ENCODE results near the gene EEF2. TPM values are rescaled to one million over a fixed set of nuclear protein-coding genes. Genes with fewer than 3 reads are reported as not detected.

The EEF2 gene
- total RNA-seq, 2 donors from 2014 or later: 1,913 to 2,886 TPM

DNA sequence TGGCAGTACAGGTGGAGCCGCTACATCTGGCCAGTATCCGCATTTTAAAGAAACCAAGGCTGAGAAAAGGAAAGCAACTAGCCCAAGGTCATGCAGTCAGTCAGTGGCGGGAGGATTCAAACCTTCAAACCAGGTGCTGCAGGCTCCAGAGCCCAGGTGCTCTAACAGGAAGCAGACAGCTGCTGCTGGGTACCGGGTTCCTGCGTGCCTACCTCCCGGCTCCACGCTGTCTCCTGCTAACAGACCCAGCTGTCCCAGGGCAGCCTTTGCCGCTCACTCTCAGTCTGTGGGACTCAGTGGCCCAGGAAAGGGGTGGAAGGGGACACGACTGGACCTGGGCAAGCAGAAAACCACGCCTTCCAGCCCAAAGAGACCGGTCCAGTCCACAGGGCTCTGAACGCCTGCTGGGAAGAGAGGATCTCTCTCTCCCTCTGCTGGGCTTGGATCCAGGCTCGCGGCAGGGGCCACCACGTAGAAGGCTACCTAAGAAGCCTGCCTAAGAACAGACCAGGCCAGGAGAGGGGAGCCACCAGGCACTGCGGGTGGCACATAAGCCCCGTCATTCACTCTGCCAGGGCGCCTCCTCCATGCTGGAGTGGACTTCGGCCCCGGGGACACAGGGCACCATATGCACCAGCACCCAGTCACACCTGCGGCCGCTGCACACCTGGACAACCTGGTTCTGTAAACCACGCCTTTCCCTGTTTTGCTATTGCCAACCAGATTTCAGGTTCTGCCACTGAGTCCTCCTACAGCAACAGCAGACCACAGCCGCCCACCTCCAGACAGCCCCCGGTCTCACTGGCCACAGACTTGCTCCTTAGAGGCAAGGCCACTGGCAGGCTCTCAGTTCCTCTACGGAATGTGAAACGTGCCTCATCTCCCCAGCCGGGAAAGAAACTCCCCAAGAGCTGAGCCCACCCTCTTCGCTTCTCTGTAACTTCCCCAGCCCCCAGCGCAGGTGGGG lies 18.9 kb downstream of the EEF2 start:
- Mint-ChIP-seq H3K4me3 (no peak overlapping the region), H3K27me3 (ENCODE audit: insufficient read depth) (no peaks in the 10 kb centered on the region), H3K9me3 (no peaks in the 10 kb centered on the region), H3K36me3 (ENCODE audit: low read depth) (peaks cover 62% of the 10 kb centered on the region), H3K27ac (peak overlapping the region; percentile 88), H3K4me1 (peaks cover 26% of the 10 kb centered on the region)
- DNase-seq: no peak
- H3K9me3 ChIP-seq (ENCODE audit: control insufficient read depth, low read length): no peaks in the 10 kb centered on the region
- TF ChIP-seq, protein P1, sequence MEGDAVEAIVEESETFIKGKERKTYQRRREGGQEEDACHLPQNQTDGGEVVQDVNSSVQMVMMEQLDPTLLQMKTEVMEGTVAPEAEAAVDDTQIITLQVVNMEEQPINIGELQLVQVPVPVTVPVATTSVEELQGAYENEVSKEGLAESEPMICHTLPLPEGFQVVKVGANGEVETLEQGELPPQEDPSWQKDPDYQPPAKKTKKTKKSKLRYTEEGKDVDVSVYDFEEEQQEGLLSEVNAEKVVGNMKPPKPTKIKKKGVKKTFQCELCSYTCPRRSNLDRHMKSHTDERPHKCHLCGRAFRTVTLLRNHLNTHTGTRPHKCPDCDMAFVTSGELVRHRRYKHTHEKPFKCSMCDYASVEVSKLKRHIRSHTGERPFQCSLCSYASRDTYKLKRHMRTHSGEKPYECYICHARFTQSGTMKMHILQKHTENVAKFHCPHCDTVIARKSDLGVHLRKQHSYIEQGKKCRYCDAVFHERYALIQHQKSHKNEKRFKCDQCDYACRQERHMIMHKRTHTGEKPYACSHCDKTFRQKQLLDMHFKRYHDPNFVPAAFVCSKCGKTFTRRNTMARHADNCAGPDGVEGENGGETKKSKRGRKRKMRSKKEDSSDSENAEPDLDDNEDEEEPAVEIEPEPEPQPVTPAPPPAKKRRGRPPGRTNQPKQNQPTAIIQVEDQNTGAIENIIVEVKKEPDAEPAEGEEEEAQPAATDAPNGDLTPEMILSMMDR (conservative IDR thresholded peaks at IDR 0.05): no peak
- H3K27me3 ChIP-seq (ENCODE audit: control insufficient read depth, insufficient read depth, low read length, poor library complexity, severe bottlenecking): no peaks in the 10 kb centered on the region
- H3K4me1 ChIP-seq (ENCODE audit: control insufficient read depth, insufficient read depth, low read length): no peaks in the 10 kb centered on the region
- H3K27ac ChIP-seq (ENCODE audit: low read depth, low read length): no peak overlapping the region
- no peak overlapping the region for H3K4me3 ChIP-seq (ENCODE audit: low read length)
- H3K36me3 ChIP-seq (ENCODE audit: control insufficient read depth, insufficient read depth, low read length): peaks cover 64% of the 10 kb centered on the region
- 84 to 88% methylated on average over 22 to 30 of the region's 30 CpGs for WGBS, 2 experiments (ENCODE audit: insufficient coverage in 1 of 2, insufficient read length in 1 of 2)
- H3K9ac ChIP-seq (ENCODE audit: extremely low read depth, low read length, poor library complexity, severe bottlenecking): no peak overlapping the region

DNA sequence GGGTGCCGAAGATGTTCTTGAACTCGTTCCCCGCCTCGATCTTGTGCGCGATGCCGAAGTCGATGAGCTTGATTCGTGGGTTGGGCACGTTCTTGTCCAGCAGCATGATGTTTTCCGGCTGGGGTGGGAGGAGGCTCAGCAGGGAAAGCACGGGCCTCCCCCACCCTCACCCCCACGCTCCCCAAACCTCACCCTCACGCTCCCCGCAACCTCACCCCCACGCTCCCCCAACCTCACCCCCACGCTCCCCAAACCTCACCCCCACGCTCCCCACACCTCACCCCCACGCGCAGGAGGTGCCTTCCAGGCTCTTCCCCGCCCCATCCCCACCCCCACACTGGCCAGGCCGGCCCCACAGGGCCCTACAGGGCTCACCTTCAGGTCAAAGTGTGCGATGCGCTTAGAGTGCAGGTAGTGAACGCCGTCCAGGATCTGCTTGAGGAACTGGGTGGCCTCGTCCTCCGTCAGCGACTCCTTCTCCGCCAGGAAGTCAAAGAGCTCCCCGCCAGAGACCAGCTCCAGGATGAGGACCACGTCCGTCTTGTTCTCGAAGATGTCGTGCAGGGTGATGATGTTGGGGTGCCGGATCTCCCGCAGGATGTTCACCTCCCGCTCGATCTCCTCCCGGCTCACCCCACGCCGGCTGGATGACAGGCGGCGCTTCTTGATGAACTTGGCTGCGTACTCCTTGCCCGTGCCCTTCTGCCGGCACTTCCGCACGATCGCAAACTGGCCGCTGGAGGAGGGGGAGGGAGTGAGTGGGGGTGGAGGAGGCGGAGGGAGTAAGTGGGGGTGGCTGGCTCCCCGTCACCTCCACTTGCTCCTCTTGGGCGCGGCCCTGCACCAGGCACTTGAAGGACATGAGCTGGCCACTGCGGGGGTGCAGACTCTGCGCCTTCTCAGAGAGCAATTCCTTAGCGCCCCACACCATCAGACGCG lies 20.7 kb downstream of the EEF2 start:
- WGBS, 2 experiments (ENCODE audit: insufficient coverage in 1 of 2, insufficient read length in 1 of 2): 96 to 100% methylated on average over 22 to 54 of the region's 60 CpGs
- peaks cover 70% of the 10 kb centered on the region for H3K36me3 Mint-ChIP-seq (ENCODE audit: low read depth)
- H3K27me3 Mint-ChIP-seq (ENCODE audit: insufficient read depth): no peaks in the 10 kb centered on the region
- Histone ChIP-seq H3K4me1 (ENCODE audit: control insufficient read depth, insufficient read depth, low read length) (no peaks in the 10 kb centered on the region), H3K27ac (ENCODE audit: low read depth, low read length) (no peak overlapping the region), H3K9me3 (ENCODE audit: control insufficient read depth, low read length) (no peaks in the 10 kb centered on the region), H3K4me3 (ENCODE audit: low read length) (no peak overlapping the region), H3K27me3 (ENCODE audit: control insufficient read depth, insufficient read depth, low read length, poor library complexity, severe bottlenecking) (no peaks in the 10 kb centered on the region), H3K36me3 (ENCODE audit: control insufficient read depth, insufficient read depth, low read length) (peaks cover 72% of the 10 kb centered on the region), H3K9ac (ENCODE audit: extremely low read depth, low read length, poor library complexity, severe bottlenecking) (no peak overlapping the region)
- TF ChIP-seq, protein P1 (conservative IDR thresholded peaks at IDR 0.05): no peak
- H3K4me3 Mint-ChIP-seq: no peak overlapping the region
- DNase-seq: peak; percentile 53
- no peaks in the 10 kb centered on the region for H3K9me3 Mint-ChIP-seq
- peak overlapping the region; percentile 61 for H3K27ac Mint-ChIP-seq
- peaks cover 18% of the 10 kb centered on the region for H3K4me1 Mint-ChIP-seq

DNA sequence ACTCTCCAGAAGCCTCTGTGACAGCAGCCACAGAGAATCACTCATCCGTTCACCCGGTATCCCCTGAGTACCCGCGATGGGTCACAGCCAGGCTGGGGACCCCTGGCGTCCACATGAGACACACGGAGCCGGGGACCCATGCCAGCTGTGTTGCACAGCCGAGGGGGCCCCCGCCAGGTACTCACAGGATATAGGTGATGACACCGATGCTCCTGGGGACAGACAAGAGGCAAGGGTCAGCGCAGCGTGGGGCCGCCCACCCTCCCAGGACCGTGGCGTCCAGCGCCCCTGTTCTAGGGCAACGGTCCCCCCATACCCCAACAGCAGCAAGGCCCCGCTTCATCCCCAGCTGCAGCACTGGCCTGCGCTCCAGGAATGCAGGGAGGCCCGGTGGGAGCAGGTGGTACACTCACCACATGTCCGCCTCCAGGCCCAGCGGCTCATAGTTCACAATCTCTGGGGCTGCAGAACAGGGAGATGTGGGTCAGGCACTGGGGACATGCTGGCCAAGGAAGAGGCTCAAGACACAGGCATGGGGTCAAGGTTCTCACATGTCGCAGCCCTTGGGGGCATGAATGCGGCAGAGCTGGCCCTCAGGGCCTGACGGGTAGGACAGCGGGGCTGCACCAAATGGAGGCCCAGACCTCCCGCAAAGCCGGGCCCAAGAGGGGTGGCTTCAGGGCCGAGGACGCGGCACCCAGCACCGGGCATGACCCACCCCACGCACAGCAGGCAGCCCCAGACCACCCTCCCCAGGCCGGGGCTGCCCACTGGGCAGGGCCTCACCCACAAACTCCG lies 21.6 kb downstream of the EEF2 start:
- Histone ChIP-seq H3K9me3 (ENCODE audit: control insufficient read depth, low read length) (no peaks in the 10 kb centered on the region), H3K4me1 (ENCODE audit: control insufficient read depth, insufficient read depth, low read length) (no peaks in the 10 kb centered on the region), H3K4me3 (ENCODE audit: low read length) (no peak overlapping the region), H3K9ac (ENCODE audit: extremely low read depth, low read length, poor library complexity, severe bottlenecking) (no peak overlapping the region), H3K27me3 (ENCODE audit: control insufficient read depth, insufficient read depth, low read length, poor library complexity, severe bottlenecking) (no peaks in the 10 kb centered on the region), H3K36me3 (ENCODE audit: control insufficient read depth, insufficient read depth, low read length) (peaks cover 72% of the 10 kb centered on the region), H3K27ac (ENCODE audit: low read depth, low read length) (no peak overlapping the region)
- TF ChIP-seq, protein P1 (conservative IDR thresholded peaks at IDR 0.05): no peak
- Mint-ChIP-seq H3K9me3 (no peaks in the 10 kb centered on the region), H3K4me1 (peaks cover 9% of the 10 kb centered on the region), H3K36me3 (ENCODE audit: low read depth) (peaks cover 63% of the 10 kb centered on the region), H3K4me3 (no peak overlapping the region), H3K27me3 (ENCODE audit: insufficient read depth) (no peaks in the 10 kb centered on the region), H3K27ac (no peak overlapping the region)
- 96% methylated on average over 14 to 35 of the region's 35 CpGs for WGBS, 2 experiments (ENCODE audit: insufficient coverage in 1 of 2, insufficient read length in 1 of 2)
- no peak for DNase-seq

Data from endodermal cell (in vitro differentiated cells).